IPS DF 19.7 (cell line): ENCODE measurements around the gene HGS.

Experiments used
- DNase-seq: peaks from one replicate; pipeline ENCODE4 v3.0.0-alpha.2; 2013; ENCODE audit warnings: low read depth, low spot score

The HGS gene

GRCh38 chr17:81685108-81685507 lies 1.3 kb downstream of the HGS start:
- no peak for DNase-seq

- DNase-seq, result no peak
Observed at GRCh38 chr17:81686614-81687013, 2.8 kb downstream of the HGS start.

GRCh38 chr17:81687770-81688541 lies 4.1 kb downstream of the HGS start:
- DNase-seq, result no peak

GRCh38 chr17:81688616-81689015 lies 4.8 kb downstream of the HGS start:
- no peak for DNase-seq

- DNase-seq, result no peak
Observed at GRCh38 chr17:81690066-81690465, 6.3 kb downstream of the HGS start.

- DNase-seq, result no peak
Observed at GRCh38 chr17:81690549-81690948, 6.7 kb downstream of the HGS start.

GRCh38 chr17:81691196-81691595 lies 7.4 kb downstream of the HGS start:
- DNase-seq, result no peak

- DNase-seq, result no peak
Observed at GRCh38 chr17:81691608-81692007, 7.8 kb downstream of the HGS start.

GRCh38 chr17:81693509-81694210 lies 9.8 kb downstream of the HGS start:
- no peak for DNase-seq

- no peak for DNase-seq
Observed at GRCh38 chr17:81694810-81695209, 11.0 kb downstream of the HGS start.

GRCh38 chr17:81695211-81695610 lies 11.4 kb downstream of the HGS start:
- DNase-seq, result no peak

GRCh38 chr17:81695801-81696200 lies 12.0 kb downstream of the HGS start:
- no peak for DNase-seq

GRCh38 chr17:81696218-81696941 lies 12.6 kb downstream of the HGS start:
- DNase-seq, result no peak

GRCh38 chr17:81697261-81698044 lies 13.6 kb downstream of the HGS start:
- DNase-seq, result no peak

- no peak for DNase-seq
Observed at GRCh38 chr17:81700353-81701287, 16.8 kb downstream of the HGS start.

- no peak for DNase-seq
Observed at GRCh38 chr17:81701288-81702071, 17.7 kb downstream of the HGS start.

- peak; percentile 87 for DNase-seq
Observed at GRCh38 chr17:81702934-81703746, 19.3 kb downstream of the HGS start, which contains the start of gene MRPL12. Gene MRPL12, plus strand, starts transcription at chr17:81703367. Its CDS starts 135 bp downstream, at chr17:81703502.

- DNase-seq, result no peak
Observed at GRCh38 chr17:81703747-81704654, 20.2 kb downstream of the HGS start.
